Activated naive CD4-positive, alpha-beta T cell treated with anti-CD3 and anti-CD28 coated beads for 36 hours (primary cell): ENCODE results near the gene CBX8. TPM values are rescaled to one million over a fixed set of nuclear protein-coding genes. Genes with fewer than 3 reads are reported as not detected.

ENCODE experiments used
- CTCF ChIA-PET: fragments of 350-600 bp; sonication (Branson Sonifier 250); formaldehyde crosslinking; loops from one replicate; lab custom pipeline; 2021; ENCODE audit warnings: antibody characterized with exemption; lab: Charles Lee
- DNase-seq: peaks from one replicate; pipeline ENCODE4 v3.0.0-alpha.2; 2020
- H3K27ac Mint-ChIP-seq: one replicate; pipeline ENCODE4 v1.8.0; 2021; ENCODE audit warnings: mild to moderate bottlenecking, mixed read lengths
- H3K27me3 Mint-ChIP-seq: one replicate; pipeline ENCODE4 v1.8.0; 2021; ENCODE audit warnings: low read depth, mixed read lengths
- H3K36me3 Mint-ChIP-seq: one replicate; pipeline ENCODE4 v1.8.0; 2021; ENCODE audit warnings: low read depth, mixed read lengths
- H3K4me1 Mint-ChIP-seq: one replicate; pipeline ENCODE4 v1.8.0; 2021; ENCODE audit warnings: low read depth, mixed read lengths
- H3K4me3 Mint-ChIP-seq: one replicate; pipeline ENCODE4 v1.8.0; 2021; ENCODE audit warnings: mild to moderate bottlenecking, moderate library complexity, mixed read lengths
- H3K9me3 Mint-ChIP-seq: one replicate; pipeline ENCODE4 v1.8.0; 2021; ENCODE audit warnings: mixed read lengths
- intact Hi-C: fragments of 100-400 bp; cut with micrococcal nuclease; formaldehyde crosslinking; loops from one replicate; pipeline ENCODE4 v1.15.1; 2023
- total RNA-seq, 2 experiments: library from RNA; stranded (reverse); gene quantifications; one replicate each; pipeline ENCODE4 v1.2.3, GENCODE V29; 2021

The CBX8 gene
- total RNA-seq, 2 experiments from 2014 or later = 3.8 to 3.9 TPM

DNA sequence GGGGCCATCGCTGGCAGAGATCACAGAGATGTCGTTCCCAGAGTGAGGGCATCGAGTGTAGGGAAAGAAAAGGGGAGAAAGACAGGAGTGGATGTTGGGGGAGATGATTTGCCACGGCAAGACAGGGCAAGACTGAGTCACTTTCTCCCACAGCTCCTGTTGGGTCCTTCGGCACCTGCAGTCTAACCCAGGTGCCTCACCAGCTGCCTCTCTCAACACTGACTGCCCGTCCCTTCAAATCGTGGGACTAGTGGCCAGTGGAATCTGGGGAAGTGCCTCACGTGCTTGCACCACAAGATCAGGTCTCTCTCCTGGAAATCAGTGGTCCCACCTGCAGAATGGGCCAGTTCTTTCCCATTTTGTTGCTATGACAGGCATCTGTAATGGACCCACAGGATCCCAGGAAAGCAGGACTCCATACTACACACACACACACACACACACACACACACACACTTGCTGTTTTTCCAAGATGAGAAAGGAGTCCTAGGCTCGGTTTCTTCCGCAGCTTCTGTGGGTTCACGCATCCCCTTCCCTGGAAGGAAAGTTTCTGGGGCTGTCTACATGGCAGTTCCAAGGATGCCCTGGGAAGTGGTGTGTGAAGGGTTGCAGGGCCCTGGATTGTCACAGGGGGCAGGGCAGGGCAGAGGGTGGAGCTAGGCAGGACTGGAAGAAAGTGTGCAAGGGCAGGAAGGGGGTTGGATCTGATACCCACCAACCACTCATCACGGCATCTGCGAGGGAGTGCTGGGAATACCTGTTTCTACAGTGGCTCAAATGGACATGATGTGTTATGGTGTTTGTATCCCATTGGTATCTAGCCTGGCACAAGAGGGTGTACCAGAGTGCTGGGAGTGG, 10.2 kb upstream of the CBX8 start:
- intact Hi-C loops = loop anchor here (5.0 kb wide), 1 partner anchor 165 kb away; no protein-coding TSS in a partner anchor
- no peak overlapping the region for H3K4me3 Mint-ChIP-seq
- H3K36me3 Mint-ChIP-seq = no peaks in the 10 kb centered on the region
- CTCF ChIA-PET = interaction anchor here (0.6 to 1.9 kb wide), 7 partner anchors 12 to 169 kb away, joined by 3 to 7 read pairs (median 4); no protein-coding TSS in a partner anchor
- H3K27me3 Mint-ChIP-seq = peaks cover 77% of the 10 kb centered on the region
- H3K9me3 Mint-ChIP-seq = no peaks in the 10 kb centered on the region
- H3K27ac Mint-ChIP-seq = no peak overlapping the region
- DNase-seq = no peak
- peaks cover 37% of the 10 kb centered on the region for H3K4me1 Mint-ChIP-seq

DNA sequence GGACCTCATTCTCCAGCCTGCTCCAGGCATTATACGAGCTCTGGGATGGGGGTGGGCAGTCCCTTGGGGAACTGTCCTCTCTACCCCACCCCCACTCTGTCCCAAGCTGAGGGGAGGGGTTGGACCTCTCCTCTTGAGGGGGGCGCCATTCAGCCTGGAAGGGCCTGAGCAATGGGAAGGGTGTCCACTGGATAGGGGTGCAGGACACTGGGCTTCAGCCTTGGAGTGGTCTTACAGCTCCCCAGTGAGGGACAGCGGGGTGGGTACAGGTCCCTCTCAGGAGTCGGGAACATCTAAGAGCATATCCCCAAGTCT, 9.5 kb upstream of the CBX8 start:
- CTCF ChIA-PET = interaction anchor here (0.7 to 1.1 kb wide), 2 partner anchors 60 to 130 kb away, joined by 3 to 4 read pairs; no protein-coding TSS in a partner anchor
- Mint-ChIP-seq H3K4me3 (no peak overlapping the region), H3K27ac (no peak overlapping the region), H3K27me3 (peaks cover 78% of the 10 kb centered on the region), H3K36me3 (no peaks in the 10 kb centered on the region), H3K9me3 (no peaks in the 10 kb centered on the region), H3K4me1 (peaks cover 37% of the 10 kb centered on the region)
- intact Hi-C loops = loop anchor here (5.0 kb wide), 1 partner anchor 166 kb away; no protein-coding TSS in a partner anchor
- no peak for DNase-seq

DNA sequence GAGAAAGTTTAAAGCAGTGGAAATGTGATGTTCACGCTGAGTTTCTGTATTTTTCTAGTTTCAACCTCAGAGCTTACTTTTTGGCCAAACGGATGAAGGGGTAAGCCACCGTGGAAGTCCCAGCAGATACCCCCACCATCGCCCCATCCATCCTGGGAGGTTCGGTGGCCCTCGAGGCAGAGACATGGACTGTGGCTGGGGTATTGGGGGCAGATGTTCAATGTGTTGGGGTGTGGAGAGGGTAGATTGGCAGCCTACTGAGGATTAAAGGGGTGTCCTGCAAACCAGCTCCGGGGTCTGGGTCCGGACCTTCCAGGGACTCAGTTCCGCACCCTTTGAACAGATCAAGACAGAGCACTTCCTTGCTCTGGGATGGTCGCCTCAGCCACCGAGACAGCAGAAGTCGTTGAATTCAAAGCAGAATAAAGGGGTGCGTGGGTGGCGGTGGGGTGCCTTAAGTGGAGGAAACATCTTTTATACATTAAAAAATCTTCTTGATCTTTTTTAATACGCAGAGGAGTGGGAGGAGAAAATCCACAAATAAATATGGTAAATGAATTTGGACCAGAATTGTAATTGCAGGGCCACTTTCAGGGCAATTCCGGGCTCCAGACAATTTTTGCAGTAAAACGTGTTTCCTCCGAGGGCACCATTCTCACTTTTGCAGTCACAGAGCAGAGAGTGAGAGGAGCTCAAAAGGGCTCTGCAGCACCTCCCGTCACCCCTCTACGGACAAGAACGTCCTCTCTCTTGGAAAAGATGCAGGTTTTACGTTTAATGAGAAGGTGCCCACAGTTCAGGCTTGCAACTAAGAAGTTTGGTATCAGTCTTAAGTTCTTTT, 8.2 kb upstream of the CBX8 start:
- peaks cover 38% of the 10 kb centered on the region for H3K4me1 Mint-ChIP-seq
- intact Hi-C loops = loop anchor here (1.0 to 5.0 kb wide), 6 partner anchors 7 to 192 kb away; partner anchors contain the start of gene CBX4
- H3K4me3 Mint-ChIP-seq = peak overlapping the region; percentile 67
- H3K9me3 Mint-ChIP-seq = no peaks in the 10 kb centered on the region
- peaks cover 82% of the 10 kb centered on the region for H3K27me3 Mint-ChIP-seq
- no peaks in the 10 kb centered on the region for H3K36me3 Mint-ChIP-seq
- peak; percentile 50 for DNase-seq
- CTCF ChIA-PET = interaction anchor here (0.8 to 1.8 kb wide), 5 partner anchors 20 to 200 kb away, joined by 3 to 4 read pairs (median 3); no protein-coding TSS in a partner anchor
- H3K27ac Mint-ChIP-seq = peak overlapping the region; percentile 74

DNA sequence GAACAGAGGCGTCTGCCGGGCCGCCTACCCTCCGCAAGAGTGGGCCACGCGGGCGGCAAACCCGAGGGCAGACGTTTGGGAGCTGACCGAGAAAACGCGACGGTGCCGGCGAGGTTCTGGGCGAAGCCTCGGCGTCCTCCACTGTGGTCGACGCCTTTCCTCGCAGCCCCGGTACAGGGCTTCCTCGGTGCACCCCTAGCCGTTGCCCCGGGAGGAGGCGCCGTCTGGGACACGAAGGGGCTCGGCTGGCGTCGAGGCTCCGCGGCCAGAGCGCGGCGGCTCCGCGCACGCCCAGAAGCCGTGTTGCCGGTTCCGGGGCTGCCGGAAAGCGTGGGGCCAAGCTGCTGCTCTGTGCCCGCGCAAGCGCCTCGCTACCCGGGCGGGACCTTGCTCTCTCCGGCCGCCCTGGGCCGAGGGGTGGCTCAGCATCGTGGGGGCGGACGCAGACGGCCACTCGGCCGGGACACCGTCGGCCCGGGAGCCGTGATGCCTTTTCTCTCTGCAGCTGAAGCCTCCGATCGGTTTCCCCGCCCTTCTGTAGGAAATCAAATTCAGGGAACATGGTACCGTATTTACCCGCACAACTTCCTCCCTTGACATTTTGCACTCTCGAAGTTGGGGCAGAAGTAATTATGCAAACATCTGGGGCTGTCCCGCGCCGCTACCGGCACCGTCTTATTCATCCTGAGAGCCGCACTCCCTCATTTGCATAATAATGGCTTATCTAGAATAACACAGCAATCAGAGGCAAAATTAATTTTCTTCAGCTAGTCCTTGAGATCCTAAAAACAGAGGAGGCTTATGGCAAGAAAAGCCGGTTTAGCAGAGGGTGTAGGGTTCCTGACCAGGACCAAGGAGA, 7.3 kb upstream of the CBX8 start:
- Mint-ChIP-seq H3K4me1 (peaks cover 44% of the 10 kb centered on the region), H3K36me3 (no peaks in the 10 kb centered on the region), H3K27ac (peak overlapping the region; percentile 74), H3K4me3 (peak overlapping the region; percentile 67), H3K27me3 (peaks cover 85% of the 10 kb centered on the region), H3K9me3 (no peaks in the 10 kb centered on the region)
- DNase-seq = peak; percentile 94
- CTCF ChIA-PET = interaction anchor here (0.8 to 1.8 kb wide), 5 partner anchors 21 to 201 kb away, joined by 3 to 4 read pairs (median 3); partner anchors contain the start of gene CBX4
- intact Hi-C loops = loop anchor here (1.0 to 2.0 kb wide), 5 partner anchors 8 to 193 kb away; partner anchors contain the start of gene CBX4

DNA sequence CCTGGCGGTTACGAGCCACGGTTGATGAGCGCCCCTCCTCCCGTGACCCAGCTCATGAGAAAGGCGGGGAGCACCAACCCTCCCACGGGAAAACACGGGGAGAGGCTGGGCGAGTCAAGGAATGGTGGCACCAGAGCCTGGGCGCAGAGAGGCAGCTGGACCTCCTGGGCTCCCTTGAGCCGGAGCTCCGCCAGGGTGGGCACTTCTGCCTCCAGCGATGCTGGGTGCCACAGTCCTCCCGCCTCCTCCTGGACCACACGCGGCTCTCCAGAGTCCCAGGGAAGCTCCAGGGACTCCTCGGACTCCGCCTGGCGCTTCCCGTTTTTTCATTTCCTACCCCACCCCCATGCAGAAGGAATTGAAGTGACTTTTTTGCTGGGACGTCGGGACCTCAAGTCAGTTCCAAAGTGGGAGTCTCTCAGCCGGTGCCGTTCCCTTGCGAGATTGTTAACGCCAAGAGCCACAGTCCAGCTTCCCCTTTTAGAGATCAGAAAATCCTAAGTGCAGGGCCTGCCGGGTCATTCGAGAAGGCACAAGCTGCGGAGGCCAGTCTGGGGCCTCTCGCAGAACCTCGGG, 6.6 kb upstream of the CBX8 start:
- Mint-ChIP-seq H3K27me3 (peaks cover 82% of the 10 kb centered on the region), H3K27ac (no peak overlapping the region), H3K36me3 (no peaks in the 10 kb centered on the region), H3K4me3 (peak overlapping the region; percentile 18), H3K4me1 (peaks cover 49% of the 10 kb centered on the region), H3K9me3 (no peaks in the 10 kb centered on the region)
- intact Hi-C loops = no loop called here
- CTCF ChIA-PET = interaction anchor here (1.0 to 1.1 kb wide), 2 partner anchors 36 to 39 kb away, joined by 3 to 4 read pairs; partner anchors contain the start of gene CBX4
- no peak for DNase-seq

DNA sequence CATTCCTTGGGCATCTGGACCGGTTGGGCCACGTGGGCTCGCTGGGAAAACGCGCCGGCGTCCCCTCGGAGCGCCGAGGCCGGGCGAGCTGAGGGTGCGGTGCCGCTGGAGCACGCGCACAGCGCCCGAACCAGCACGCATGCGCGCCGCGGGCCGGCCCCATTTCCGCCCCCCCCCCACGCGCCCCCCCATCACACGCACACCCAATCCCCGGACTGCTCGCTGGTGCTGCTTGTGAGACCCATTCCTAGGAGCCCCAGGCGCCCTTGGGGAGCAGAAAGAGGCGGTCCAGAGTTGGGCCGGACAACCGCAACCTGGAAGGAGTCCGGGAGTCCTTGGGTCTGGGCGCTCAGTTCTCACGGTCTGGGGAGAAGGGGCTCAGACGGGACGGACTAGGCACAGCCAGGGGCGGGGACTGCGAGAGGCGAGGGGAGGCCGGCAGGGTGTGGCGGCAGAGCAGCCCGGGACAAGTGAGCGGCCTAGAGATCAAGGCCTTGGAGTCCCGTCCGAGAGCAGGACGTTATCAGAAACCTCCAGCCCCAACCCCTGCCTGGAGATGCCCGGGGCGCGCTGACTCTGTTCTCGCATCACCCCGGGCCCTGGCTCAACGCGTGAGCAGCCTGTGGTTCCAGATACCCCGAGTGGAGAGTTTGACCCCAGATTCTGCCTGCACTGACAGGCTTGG, 6.0 kb upstream of the CBX8 start:
- Mint-ChIP-seq H3K4me3 (no peak overlapping the region), H3K27ac (no peak overlapping the region)
- intact Hi-C loops = no loop called here

DNA sequence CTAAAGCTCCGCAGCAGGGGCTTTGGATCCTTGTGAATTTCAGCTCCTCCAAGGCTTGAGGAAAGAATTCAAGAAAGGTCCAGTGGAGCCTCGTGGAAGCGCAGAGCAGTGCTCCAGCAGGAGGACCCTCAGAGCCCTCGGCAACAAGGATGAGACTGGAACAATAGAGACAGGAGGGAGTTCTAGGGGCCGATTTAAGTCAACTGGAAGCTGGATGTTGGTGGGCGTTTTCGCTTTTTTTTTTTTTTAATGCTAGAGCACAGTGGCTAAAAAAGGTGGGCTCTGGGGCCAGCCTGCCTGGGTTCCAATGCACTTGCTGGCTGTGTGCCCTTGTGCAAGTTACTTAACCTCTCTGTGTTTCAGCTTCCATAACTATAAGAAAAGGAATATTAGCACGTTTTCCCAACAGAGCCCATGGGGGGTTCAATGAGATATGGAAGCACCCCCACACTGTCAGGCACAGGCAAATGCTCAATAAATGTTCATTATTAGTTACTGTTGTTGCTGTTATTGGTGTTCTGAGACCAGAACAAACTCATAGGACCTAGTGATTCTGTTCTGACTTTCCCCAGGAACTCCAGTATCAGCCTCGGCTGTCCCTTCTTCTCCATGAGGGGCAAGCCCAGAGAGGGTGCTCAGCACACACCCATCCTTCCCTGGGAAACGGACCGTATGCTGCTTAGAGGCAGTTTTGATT, 5.3 kb upstream of the CBX8 start:
- intact Hi-C loops = no loop called here
- H3K27me3 Mint-ChIP-seq = peaks cover 72% of the 10 kb centered on the region
- no peak overlapping the region for H3K4me3 Mint-ChIP-seq
- H3K4me1 Mint-ChIP-seq = peaks cover 50% of the 10 kb centered on the region
- DNase-seq = no peak
- H3K36me3 Mint-ChIP-seq = no peaks in the 10 kb centered on the region
- CTCF ChIA-PET = interaction anchor here (0.6 to 1.8 kb wide), 3 partner anchors 9 to 38 kb away, joined by 4 to 6 read pairs (median 5); no protein-coding TSS in a partner anchor
- H3K9me3 Mint-ChIP-seq = no peaks in the 10 kb centered on the region
- H3K27ac Mint-ChIP-seq = no peak overlapping the region

More for the DNA sequence above, 6.0 kb upstream of the CBX8 start:
- CTCF ChIA-PET = interaction anchor here (1.1 kb wide), 1 partner anchor 39 kb away, joined by 3 read pairs; no protein-coding TSS in a partner anchor
- peaks cover 79% of the 10 kb centered on the region for H3K27me3 Mint-ChIP-seq
- no peaks in the 10 kb centered on the region for H3K9me3 Mint-ChIP-seq
- peaks cover 50% of the 10 kb centered on the region for H3K4me1 Mint-ChIP-seq
- H3K36me3 Mint-ChIP-seq = no peaks in the 10 kb centered on the region
- no peak for DNase-seq

DNA sequence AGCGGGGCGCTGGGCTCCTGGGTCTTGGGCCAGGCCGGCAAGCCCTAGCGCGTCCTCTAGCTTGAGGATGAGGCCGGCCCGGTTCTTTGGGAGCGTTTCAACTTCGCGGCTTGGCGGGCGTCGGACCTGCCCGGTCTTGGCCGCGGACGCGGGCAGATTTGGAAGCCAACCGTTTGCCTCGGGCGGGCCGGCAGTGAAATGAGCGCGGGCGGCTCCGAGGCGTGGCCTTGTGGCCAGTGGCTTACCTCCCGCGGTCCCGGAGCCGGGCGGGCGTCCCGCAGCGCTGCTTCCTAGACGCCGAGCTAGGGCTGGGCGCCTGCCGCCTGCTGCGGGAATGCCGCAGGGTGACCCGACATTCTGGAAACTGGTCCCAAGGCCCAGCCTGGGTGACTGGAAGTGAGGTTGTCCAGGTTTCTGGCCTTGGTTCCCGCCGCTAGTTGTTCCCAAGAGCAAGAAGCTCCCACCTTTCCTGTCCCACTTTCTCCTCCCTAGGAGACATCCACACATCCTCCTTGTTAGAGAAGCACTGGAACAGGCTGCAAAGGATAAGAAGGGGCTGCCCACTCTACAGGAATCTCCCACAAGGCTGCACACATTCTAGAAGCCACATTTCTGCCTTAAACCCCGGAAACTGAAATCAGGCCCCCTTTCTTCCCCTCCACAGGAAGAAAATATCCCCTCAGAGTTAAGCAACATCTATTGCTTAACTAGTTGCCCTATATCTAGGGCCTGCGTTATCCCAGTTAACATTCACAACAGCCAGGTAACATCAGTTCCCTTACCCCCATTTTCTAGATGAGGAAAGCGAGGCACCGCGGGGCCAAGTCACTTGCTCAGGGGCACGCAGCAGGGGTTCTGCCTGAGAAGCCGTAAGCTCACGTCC, 4.5 kb upstream of the CBX8 start:
- H3K4me1 Mint-ChIP-seq = peaks cover 51% of the 10 kb centered on the region

DNA sequence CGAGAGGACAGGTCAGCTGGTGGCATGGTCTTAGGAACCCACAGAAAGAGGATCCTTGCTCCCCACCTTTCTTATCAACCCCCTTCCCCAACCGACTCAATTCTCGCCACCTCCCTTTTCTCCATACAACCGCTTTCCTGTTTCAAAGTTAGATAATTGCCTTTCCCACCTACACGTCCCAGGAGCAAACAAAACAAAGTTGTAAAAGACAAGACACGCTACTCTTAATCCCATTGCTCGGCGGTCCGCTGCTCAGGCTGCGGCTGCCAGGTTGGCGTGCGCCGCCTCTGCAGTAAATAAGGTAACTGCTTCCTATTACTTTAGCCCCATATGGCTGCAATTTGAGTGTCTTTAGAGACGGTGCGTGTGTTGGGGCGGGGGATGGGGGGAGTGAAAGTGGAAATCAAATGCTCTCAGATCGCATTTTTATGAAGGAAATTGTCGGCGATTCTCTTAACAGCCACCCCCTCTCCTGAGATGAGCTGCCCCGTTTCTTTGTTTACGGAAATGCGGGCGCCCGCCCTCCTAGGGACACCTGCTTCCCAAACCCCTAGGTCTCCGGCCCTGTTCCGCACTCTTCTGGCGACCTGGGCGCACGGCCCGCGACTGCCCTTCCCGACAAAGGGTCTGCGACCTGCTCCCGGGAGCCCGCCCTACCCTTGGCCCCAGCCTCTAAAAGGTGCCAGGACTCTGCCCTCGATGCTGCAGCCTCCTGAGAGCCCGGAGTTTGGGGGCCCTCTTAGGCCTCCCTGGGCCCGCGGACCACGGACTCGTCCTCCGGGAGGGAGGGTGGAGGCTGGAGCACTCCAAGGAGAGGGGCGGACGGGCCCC, 3.7 kb upstream of the CBX8 start:
- CTCF ChIA-PET = interaction anchor here (1.1 to 1.8 kb wide), 2 partner anchors 39 to 40 kb away, joined by 6 read pairs; partner anchors contain the start of gene CBX4
- Mint-ChIP-seq H3K9me3 (no peaks in the 10 kb centered on the region), H3K4me1 (peaks cover 54% of the 10 kb centered on the region), H3K27me3 (peaks cover 55% of the 10 kb centered on the region), H3K36me3 (no peaks in the 10 kb centered on the region), H3K27ac (peak overlapping the region; percentile 37), H3K4me3 (peak overlapping the region; percentile 35)
- DNase-seq = peak; percentile 82
- intact Hi-C loops = loop anchor here (1.0 kb wide), 1 partner anchor 10 kb away; no protein-coding TSS in a partner anchor

More for the DNA sequence above, 4.5 kb upstream of the CBX8 start:
- Mint-ChIP-seq H3K36me3 (no peaks in the 10 kb centered on the region), H3K27me3 (peaks cover 64% of the 10 kb centered on the region), H3K9me3 (no peaks in the 10 kb centered on the region), H3K4me3 (no peak overlapping the region), H3K27ac (no peak overlapping the region)
- DNase-seq = no peak
- CTCF ChIA-PET = interaction anchor here (0.6 to 1.8 kb wide), 3 partner anchors 9 to 39 kb away, joined by 4 to 6 read pairs (median 5); no protein-coding TSS in a partner anchor
- intact Hi-C loops = no loop called here
